CD14-positive monocyte (primary cell): Measurements from ENCODE around the gene PSG5. TPM values are rescaled to one million over a fixed set of nuclear protein-coding genes. Genes with fewer than 3 reads are reported as not detected.
"Not testable (repeated sequence)": the region's sequence is repeated elsewhere in the genome, so short reads cannot be mapped to it uniquely, and the experiment has no call there.

Experiments
- DNase-seq, 3 donors: peaks; one replicate each; pipeline ENCODE4 v3.0.0-alpha.2; 2011 to 2022
- H2AFZ ChIP-seq: 2 replicates; pipeline ENCODE4 v1.6.0; 2012; ENCODE audit warnings: mild to moderate bottlenecking, low read depth, low read length, inconsistent platforms; ENCODE audit not compliant: insufficient read depth, poor library complexity, severe bottlenecking
- H3K27ac ChIP-seq, 2 donors: 1 replicate in 1 of 2; 2 replicates in 1 of 2; pipeline ENCODE4 v1.5.1; 2012 to 2013; ENCODE audit warnings: low read length in 2 of 2, control low read depth in 1 of 2, inconsistent platforms in 1 of 2, low read depth in 1 of 2, mild to moderate bottlenecking in 1 of 2
- H3K27me3 ChIP-seq, 2 donors: one replicate each; pipeline versions ENCODE4 v1.6.0 to v1.6.1; 2011 to 2013; ENCODE audit warnings: low read length in 2 of 2; ENCODE audit not compliant: control insufficient read depth in 2 of 2, insufficient read depth in 2 of 2
- H3K36me3 ChIP-seq, 2 donors: replicated peaks in 1 of 2; 1 replicate in 1 of 2; 2 replicates in 1 of 2; pipeline versions ENCODE4 v1.5.1 to v1.6.1; 2012 to 2013; ENCODE audit warnings: low read length in 2 of 2, control low read depth in 1 of 2, inconsistent platforms in 1 of 2, mild to moderate bottlenecking in 1 of 2; ENCODE audit not compliant: insufficient read depth in 2 of 2, control insufficient read depth in 1 of 2
- H3K4me1 ChIP-seq, 2 donors: 1 replicate in 1 of 2; 2 replicates in 1 of 2; pipeline versions ENCODE4 v1.5.1 to v1.6.1; 2012 to 2013; ENCODE audit warnings: low read length in 2 of 2, control low read depth in 1 of 2, inconsistent platforms in 1 of 2, mild to moderate bottlenecking in 1 of 2, moderate library complexity in 1 of 2; ENCODE audit not compliant: insufficient read depth in 2 of 2, control insufficient read depth in 1 of 2
- H3K4me2 ChIP-seq: replicated peaks from 2 replicates; pipeline ENCODE3; 2012; ENCODE audit warnings: low read length, moderate library complexity, mild to moderate bottlenecking; ENCODE audit not compliant: poor library complexity, severe bottlenecking; ENCODE audit errors: extremely low read depth
- H3K4me3 ChIP-seq, 3 experiments: fragments of 200-600 bp in 1 of 3; sonication (generic) in 1 of 3; replicated peaks in 1 of 3; 1 replicate in 2 of 3; 2 replicates in 1 of 3; pipeline ENCODE4 v1.5.1; 2011 to 2013; ENCODE audit warnings: low read length in 3 of 3, mild to moderate bottlenecking in 3 of 3, control low read depth in 2 of 3, low read depth in 2 of 3, inconsistent platforms in 1 of 3, moderate library complexity in 1 of 3
- H3K79me2 ChIP-seq: 2 replicates; pipeline ENCODE4 v1.6.0; 2012; ENCODE audit warnings: mild to moderate bottlenecking, control low read depth, inconsistent platforms, low read length, moderate library complexity; ENCODE audit not compliant: insufficient read depth
- H3K9ac ChIP-seq: 2 replicates; pipeline ENCODE4 v1.6.0; 2017; ENCODE audit warnings: low read length, mild to moderate bottlenecking; ENCODE audit not compliant: insufficient read depth, poor library complexity, severe bottlenecking
- H3K9me3 ChIP-seq, 2 donors: replicated peaks in 1 of 2; 1 replicate in 1 of 2; 2 replicates in 1 of 2; pipeline versions ENCODE4 v1.5.1 to v1.6.1; 2012 to 2013; ENCODE audit warnings: low read length in 2 of 2, control low read depth in 1 of 2; ENCODE audit not compliant: control insufficient read depth in 1 of 2, insufficient read depth in 1 of 2
- H4K20me1 ChIP-seq: 2 replicates; pipeline ENCODE4 v1.6.0; 2012; ENCODE audit warnings: mild to moderate bottlenecking, low read length, control low read depth, moderate library complexity; ENCODE audit not compliant: insufficient read depth
- H3K27ac Mint-ChIP-seq, 7 donors: one replicate each; pipeline ENCODE4 v1.8.0; 2020; ENCODE audit warnings: mild to moderate bottlenecking in 7 of 7, mixed read lengths in 7 of 7, moderate library complexity in 6 of 7, inconsistent platforms in 2 of 7
- H3K27me3 Mint-ChIP-seq, 3 donors: one replicate each; pipeline ENCODE4 v1.8.0; 2021 to 2022; ENCODE audit warnings: low read depth in 3 of 3, mild to moderate bottlenecking in 3 of 3, mixed read lengths in 3 of 3, moderate library complexity in 3 of 3, inconsistent platforms in 1 of 3
- H3K36me3 Mint-ChIP-seq, 2 donors: one replicate each; pipeline ENCODE4 v1.8.0; 2020; ENCODE audit warnings: mixed read lengths in 2 of 2, inconsistent platforms in 1 of 2, mild to moderate bottlenecking in 1 of 2
- H3K4me1 Mint-ChIP-seq: one replicate; pipeline ENCODE4 v1.8.0; 2020; ENCODE audit warnings: mild to moderate bottlenecking, mixed read lengths
- H3K4me3 Mint-ChIP-seq, 2 donors: one replicate each; pipeline ENCODE4 v1.8.0; 2020; ENCODE audit warnings: mild to moderate bottlenecking in 2 of 2, mixed read lengths in 2 of 2, moderate library complexity in 1 of 2
- H3K9me3 Mint-ChIP-seq, 7 donors: one replicate each; pipeline ENCODE4 v1.8.0; 2020 to 2022; ENCODE audit warnings: mixed read lengths in 7 of 7, mild to moderate bottlenecking in 6 of 7, moderate library complexity in 6 of 7, inconsistent platforms in 2 of 7
- WGBS: methylation state at CpG from one replicate; pipeline ENCODE4 v1.1.5; 2013; ENCODE audit warnings: missing lambda C conversion rate; ENCODE audit not compliant: insufficient coverage; 5-methylcytosine and 5-hydroxymethylcytosine counted together
- intact Hi-C, 2 donors: fragments of 100-400 bp; cut with micrococcal nuclease; formaldehyde crosslinking; loops; one replicate each; pipeline versions ENCODE4 v1.15.0 to v1.15.1; 2023
- polyA plus RNA-seq, 3 donors: library from polyadenylated mRNA; depleted of rRNA in 1 of 3; unstranded in 2 of 3; stranded (reverse) in 1 of 3; fragments of 300-500 nt in 2 of 3; fragments of >200 nt in 1 of 3; fragmentation: Illumina TruSeq in 2 of 3; gene quantifications; 1 replicate in 2 of 3; 2 replicates in 1 of 3; pipeline ENCODE4 v1.2.3, GENCODE V29; 2012 to 2021
- TF ChIP-seq, protein P1 (sequence below): fragments of 200-600 bp; IDR thresholded peaks from one replicate; pipeline ENCODE4 v1.8.0; 2022; ENCODE audit warnings: antibody characterized with exemption, mild to moderate bottlenecking

PSG5 gene
- polyA plus RNA-seq, 3 donors: not detected

DNA sequence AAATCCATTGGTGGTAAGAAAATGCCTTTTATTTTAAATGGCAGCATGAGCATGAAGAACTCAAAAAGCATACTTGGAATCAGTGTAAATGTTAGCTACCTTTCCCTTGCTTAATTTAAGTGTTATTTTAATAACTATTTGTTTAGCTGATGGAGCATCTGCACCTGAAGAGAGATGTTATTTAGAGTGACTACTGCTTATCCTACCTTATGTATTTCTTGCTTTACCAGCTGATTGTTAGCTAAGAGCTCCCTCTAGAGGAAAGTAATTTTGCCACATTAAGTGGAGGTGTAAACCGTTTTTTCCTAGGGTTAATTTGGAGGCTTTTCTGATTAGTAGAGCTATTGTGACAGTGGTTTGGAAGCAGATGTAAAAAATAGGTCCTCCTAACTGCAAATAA is 40.6 kb upstream of the PSG5 start:
- intact Hi-C loops, H4K20me1 ChIP-seq, H3K4me2 ChIP-seq, H3K4me3 ChIP-seq, H3K4me1 Mint-ChIP-seq, H3K27ac Mint-ChIP-seq, H3K79me2 ChIP-seq, H3K9ac ChIP-seq, H3K36me3 ChIP-seq, H3K36me3 Mint-ChIP-seq, H3K4me3 Mint-ChIP-seq, H3K27me3 Mint-ChIP-seq, H3K4me1 ChIP-seq, H3K27me3 ChIP-seq, DNase-seq, H3K27ac ChIP-seq, H2AFZ ChIP-seq: not testable (repeated sequence)
- no CpG with 5 or more reads among the region's 1 CpG for WGBS
- H3K9me3 ChIP-seq: peaks cover 12 to 49% of the 10 kb centered on the region in 2 donors
- peaks cover 22 to 76% (median 67%) of the 10 kb centered on the region in 7 donors for H3K9me3 Mint-ChIP-seq

DNA sequence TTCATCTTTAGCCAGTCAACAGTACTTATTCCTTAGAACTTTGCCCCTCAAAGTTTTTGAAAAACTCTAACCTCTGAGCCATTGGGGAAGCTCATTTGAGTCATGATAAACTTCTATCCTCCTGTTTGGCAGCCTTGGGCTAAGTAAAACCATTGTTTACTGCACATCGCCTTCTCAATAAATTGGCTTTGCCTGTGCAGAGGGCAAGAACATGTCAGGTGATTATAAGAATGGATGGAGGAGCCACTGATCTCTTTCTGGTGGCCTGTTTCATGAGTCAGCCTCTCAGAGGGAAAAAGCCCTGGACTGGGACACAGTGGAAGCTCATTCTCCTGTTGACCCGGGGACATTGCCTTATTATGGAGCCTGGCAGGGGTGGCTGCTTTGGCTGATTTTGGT is 38.5 kb upstream of the PSG5 start:
- Histone ChIP-seq H3K9ac (no peak overlapping the region), H3K27ac (no peak overlapping the region), H2AFZ (no peak overlapping the region), H3K4me2 (no peak overlapping the region), H3K79me2 (no peaks in the 10 kb centered on the region), H3K27me3 (no peaks in the 10 kb centered on the region), H3K9me3 (peaks cover 12 to 35% of the 10 kb centered on the region in 2 donors), H4K20me1 (no peaks in the 10 kb centered on the region), H3K4me3 (no peak overlapping the region), H3K36me3 (no peaks in the 10 kb centered on the region), H3K4me1 (no peaks in the 10 kb centered on the region)
- no peak overlapping the region for H3K4me3 Mint-ChIP-seq
- peaks cover 0 to 2% (median 0%) of the 10 kb centered on the region in 3 donors for H3K27me3 Mint-ChIP-seq
- peaks cover 19 to 76% (median 63%) of the 10 kb centered on the region in 7 donors for H3K9me3 Mint-ChIP-seq
- no peak for DNase-seq
- no peak overlapping the region for H3K27ac Mint-ChIP-seq
- H3K4me1 Mint-ChIP-seq: no peaks in the 10 kb centered on the region
- TF ChIP-seq, protein P1, sequence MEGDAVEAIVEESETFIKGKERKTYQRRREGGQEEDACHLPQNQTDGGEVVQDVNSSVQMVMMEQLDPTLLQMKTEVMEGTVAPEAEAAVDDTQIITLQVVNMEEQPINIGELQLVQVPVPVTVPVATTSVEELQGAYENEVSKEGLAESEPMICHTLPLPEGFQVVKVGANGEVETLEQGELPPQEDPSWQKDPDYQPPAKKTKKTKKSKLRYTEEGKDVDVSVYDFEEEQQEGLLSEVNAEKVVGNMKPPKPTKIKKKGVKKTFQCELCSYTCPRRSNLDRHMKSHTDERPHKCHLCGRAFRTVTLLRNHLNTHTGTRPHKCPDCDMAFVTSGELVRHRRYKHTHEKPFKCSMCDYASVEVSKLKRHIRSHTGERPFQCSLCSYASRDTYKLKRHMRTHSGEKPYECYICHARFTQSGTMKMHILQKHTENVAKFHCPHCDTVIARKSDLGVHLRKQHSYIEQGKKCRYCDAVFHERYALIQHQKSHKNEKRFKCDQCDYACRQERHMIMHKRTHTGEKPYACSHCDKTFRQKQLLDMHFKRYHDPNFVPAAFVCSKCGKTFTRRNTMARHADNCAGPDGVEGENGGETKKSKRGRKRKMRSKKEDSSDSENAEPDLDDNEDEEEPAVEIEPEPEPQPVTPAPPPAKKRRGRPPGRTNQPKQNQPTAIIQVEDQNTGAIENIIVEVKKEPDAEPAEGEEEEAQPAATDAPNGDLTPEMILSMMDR: no peak
- H3K36me3 Mint-ChIP-seq: no peaks in the 10 kb centered on the region
- intact Hi-C loops: no loop called here
- 88% methylated on average over 1 of the region's 2 CpGs for WGBS

DNA sequence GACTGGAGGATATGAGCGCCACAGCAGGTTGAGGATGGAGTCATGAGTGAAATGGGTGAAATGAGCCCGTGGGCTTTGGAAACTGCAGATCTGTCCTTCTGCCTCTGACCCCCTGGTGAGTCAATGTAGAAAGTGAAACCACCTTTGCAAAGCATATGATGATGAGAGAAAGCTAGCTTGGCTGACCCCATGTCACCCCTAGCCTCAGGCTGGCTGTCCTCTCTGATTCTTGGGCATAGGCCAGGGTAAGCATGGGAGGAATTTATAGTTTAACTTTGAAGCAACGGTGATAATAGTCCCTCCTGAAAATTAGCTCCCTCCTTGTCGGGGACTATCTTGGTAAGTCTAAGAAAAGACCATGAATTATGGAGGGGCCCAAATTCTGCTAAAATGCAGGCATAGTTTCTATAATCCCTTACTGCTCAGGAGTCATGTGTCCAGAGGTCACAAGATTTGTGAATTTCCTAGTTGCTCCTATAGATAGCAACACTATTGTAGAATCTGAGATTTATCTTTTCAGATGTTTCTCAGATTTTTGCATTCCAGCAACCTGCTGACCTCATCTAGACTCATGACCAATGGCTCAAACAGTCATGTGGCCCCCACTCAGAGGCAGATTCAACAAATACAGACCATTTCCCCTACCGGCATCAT is 38.0 kb upstream of the PSG5 start:
- H3K27ac Mint-ChIP-seq, H3K36me3 ChIP-seq, H2AFZ ChIP-seq, H3K36me3 Mint-ChIP-seq, H3K27me3 Mint-ChIP-seq, H3K9ac ChIP-seq, H3K4me1 ChIP-seq, H3K4me2 ChIP-seq, H3K27me3 ChIP-seq, H4K20me1 ChIP-seq, intact Hi-C loops, H3K79me2 ChIP-seq, DNase-seq, H3K4me3 Mint-ChIP-seq, H3K4me3 ChIP-seq, H3K27ac ChIP-seq, H3K4me1 Mint-ChIP-seq: not testable (repeated sequence)
- H3K9me3 ChIP-seq: peaks cover 8 to 29% of the 10 kb centered on the region in 2 donors
- peaks cover 14 to 71% (median 58%) of the 10 kb centered on the region in 7 donors for H3K9me3 Mint-ChIP-seq
- WGBS: 86% methylated on average over 1 of the region's 5 CpGs

DNA sequence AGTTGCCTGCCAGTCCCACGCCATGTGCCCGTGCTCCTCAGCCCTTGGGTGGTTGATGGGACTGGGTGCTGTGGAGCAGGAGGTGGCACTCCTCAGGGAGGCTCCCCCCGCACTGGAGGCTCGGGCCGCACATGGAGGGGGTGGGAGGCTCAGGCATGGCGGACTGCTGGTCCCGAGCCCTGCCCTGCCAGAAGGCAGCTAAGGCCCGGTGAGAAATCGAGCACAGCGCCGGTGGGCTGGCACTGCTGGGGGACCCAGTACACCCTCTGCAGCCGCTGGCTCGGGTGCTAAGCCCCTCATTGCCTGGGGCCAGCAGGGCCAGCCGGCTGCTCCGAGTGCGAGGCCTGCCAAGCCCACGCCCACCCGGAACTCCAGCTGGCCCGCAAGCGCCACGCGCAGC is 35.6 kb upstream of the PSG5 start:
- H3K27ac ChIP-seq, H3K27me3 ChIP-seq, H3K4me3 ChIP-seq, H3K9ac ChIP-seq, H3K4me1 Mint-ChIP-seq, H3K79me2 ChIP-seq, H3K27me3 Mint-ChIP-seq, H3K4me1 ChIP-seq, H2AFZ ChIP-seq, H3K4me2 ChIP-seq, H3K27ac Mint-ChIP-seq, intact Hi-C loops, H3K9me3 ChIP-seq, H3K36me3 Mint-ChIP-seq, H4K20me1 ChIP-seq, H3K36me3 ChIP-seq, DNase-seq, H3K4me3 Mint-ChIP-seq: not testable (repeated sequence)
- 92% methylated on average over 17 of the region's 22 CpGs for WGBS
- H3K9me3 Mint-ChIP-seq: peaks cover 7 to 52% (median 35%) of the 10 kb centered on the region in 7 donors
